OCI-LY7 (cell line): ENCODE results near the gene SUMF1.

Source experiments
- CTCF ChIP-seq: fragments of 200-600 bp; sonication (generic); conservative IDR thresholded peaks from 2 replicates; pipeline ENCODE4 v1.5.1; 2014; ENCODE audit warnings: mild to moderate bottlenecking, antibody characterized with exemption, low read length, moderate library complexity, mixed read lengths
- EZH2phosphoT487 ChIP-seq: fragments of 200-600 bp; sonication (generic); IDR thresholded peaks from 2 replicates; pipeline ENCODE4 v1.6.1; 2018; ENCODE audit warnings: low read depth, borderline replicate concordance, mild to moderate bottlenecking, mixed run types, antibody characterized with exemption, low read length, moderate library complexity, mixed read lengths

GRCh38 chr3:4380013-4380412 lies 87.1 kb downstream of the SUMF1 start:
- TF ChIP-seq CTCF, result no peak
- TF ChIP-seq EZH2phosphoT487, result no peak
